Heart right ventricle (tissue), 12 donors: ENCODE data around the gene OR4E1. TPM values are rescaled to one million over a fixed set of nuclear protein-coding genes. Genes with fewer than 3 reads are reported as not detected.

Source experiments
- polyA plus RNA-seq, 2 donors: library from polyadenylated mRNA; stranded (reverse); fragments of 200-250 nt; gene quantifications; one replicate each; pipeline ENCODE4 v1.2.3, GENCODE V29; 2013
- total RNA-seq, 10 donors: library from RNA; stranded (reverse); fragmentation: NEBNext Ultra II Directional in 3 of 10; extraction: Animal tissue kit (Norgen Biotek cat#: 25700) in 3 of 10; gene quantifications; one replicate each; pipeline versions ENCODE4 v1.2.1 to v1.2.4, GENCODE V29; 2021 to 2023
- donor health status: ischemic (EF 13 %, LVEDD 7.1; RV severe dilation, severe dysfunction).
- donor health status: healthy with polysubstance abuse.
- donor health status: DM: no; HTN: yes; CAD: no.
- donor health status: DM: no; HTN: no; CAD: no.
- donor health status: ischemic (EF 25% LVEDD 6.9; RV normal size, moderate dysfunction).
- donor health status: ischemic (EF 25% LVEDD 5.7; RV mildly dilated, moderate dysfunction).
- donor health status: healthy.
- donor health status: nonischemic (EF 11% LVEDD 7.7; RV severe dilation, severe dysfunction).
- donor health status: DM: yes; HTN: yes; CAD: no.
- donor health status: PGD.
- donor health status: ischemic (EF 29% LVEDD 5.4; RV normal size, mild dysfunction).
- donor health status: nonischemic (EF 23%, LVEDD 6.1; RV moderate dilation, normal function).

OR4E1 gene
- total and polyA plus RNA-seq, 12 donors: 0.06 TPM; not detected in 11

Other genes starting within 250 kb of the OR4E1 start
- 10 to 100 TPM; 31.1 to 47.5 (median 40.1) TPM for gene CHD8, start 217.7 kb downstream of the OR4E1 start, total RNA-seq
- 10 to 100 TPM; 19.4 to 27.7 TPM for gene CHD8, start 217.7 kb downstream of the OR4E1 start, polyA plus RNA-seq
- 10 to 100 TPM; 14.8 to 25.8 (median 18.4) TPM for gene RAB2B, start 196.9 kb downstream of the OR4E1 start, total RNA-seq
- 10 to 100 TPM in 1 of 2 donors, 1 to 10 TPM in 1; 7.1 to 11.0 TPM for gene RAB2B, start 196.9 kb downstream of the OR4E1 start, polyA plus RNA-seq
- 100 to 1,000 TPM in 2 of 10 donors, 10 to 100 TPM in 8; 74.4 to 104 (median 94.3) TPM for gene TOX4, start 196.6 kb downstream of the OR4E1 start, total RNA-seq
- 10 to 100 TPM; 14.9 to 33.0 TPM for gene TOX4, start 196.6 kb downstream of the OR4E1 start, polyA plus RNA-seq
- gene METTL3, start 162.5 kb downstream of the OR4E1 start, total RNA-seq: 10 to 100 TPM; 21.0 to 30.3 (median 24.0) TPM
- gene METTL3, start 162.5 kb downstream of the OR4E1 start, polyA plus RNA-seq: 10 to 100 TPM; 22.9 to 46.7 TPM
- gene SALL2, start 147.5 kb downstream of the OR4E1 start, total RNA-seq: 1 to 10 TPM; 2.5 to 6.6 (median 4.3) TPM
- gene SALL2, start 147.5 kb downstream of the OR4E1 start, polyA plus RNA-seq: 1 to 10 TPM; 1.1 to 1.3 TPM
- not detected for gene OR10G3, start 93.7 kb downstream of the OR4E1 start, total RNA-seq
- not detected for gene OR10G3, start 93.7 kb downstream of the OR4E1 start, polyA plus RNA-seq
- not detected for gene OR10G2, start 38.9 kb downstream of the OR4E1 start, total RNA-seq
- gene OR10G2, start 38.9 kb downstream of the OR4E1 start, polyA plus RNA-seq: not detected
- not detected for gene OR4E2, start 20.0 kb downstream of the OR4E1 start, total RNA-seq
- gene OR4E2, start 20.0 kb downstream of the OR4E1 start, polyA plus RNA-seq: not detected